Caco-2 (cell line): Measurements from ENCODE around the gene APOBEC3B. TPM values are rescaled to one million over a fixed set of nuclear protein-coding genes. Genes with fewer than 3 reads are reported as not detected.

ENCODE experiments used
- BruUV-seq: library from RNA; stranded (reverse); fragments of 400-500 nt; replicated peaks from 2 replicates; lab custom pipeline; 2021; lab: Mats Ljungman, UMichigan
- CTCF ChIA-PET: fragments of 300-600 bp; sonication (Branson Sonifier 250); formaldehyde crosslinking; loops from one replicate; lab custom pipeline; 2022; ENCODE audit warnings: antibody characterized with exemption; lab: Charles Lee
- POLR2A ChIA-PET: fragments of 300-600 bp; sonication (Branson Sonifier 250); formaldehyde crosslinking; loops from one replicate; lab custom pipeline; 2022; ENCODE audit warnings: antibody characterized with exemption; lab: Charles Lee
- DNase-seq, 2 experiments: peaks; one replicate each; pipeline versions ENCODE4 v3.0.0 to v3.0.0-alpha.2; 2020 to 2022
- H3K27me3 ChIP-seq: replicated peaks from 2 replicates; pipeline ENCODE4 v1.6.0; 2011; ENCODE audit warnings: low read length; ENCODE audit not compliant: control insufficient read depth, insufficient read depth
- H3K36me3 ChIP-seq: 2 replicates; pipeline ENCODE4 v1.5.1; 2011; ENCODE audit warnings: low read length; ENCODE audit not compliant: control insufficient read depth, insufficient read depth
- H3K4me1 ChIP-seq: fragments of 250-450 bp; sonication (Bioruptor Pico); 2 replicates; pipeline ENCODE4 v1.5.1; 2020; ENCODE audit warnings: mild to moderate bottlenecking
- H3K4me3 ChIP-seq: 2 replicates; pipeline ENCODE4 v1.5.1; 2011; ENCODE audit warnings: low read depth, mild to moderate bottlenecking, control low read depth, low read length
- H3K9me3 ChIP-seq: fragments of 250-450 bp; sonication (Bioruptor Pico); 2 replicates; pipeline ENCODE4 v1.5.1; 2020; ENCODE audit warnings: mild to moderate bottlenecking, moderate library complexity
- H3K27ac Mint-ChIP-seq: one replicate; pipeline ENCODE4 v1.8.0; 2022; ENCODE audit warnings: mixed read lengths; ENCODE audit not compliant: unreplicated experiment
- H3K27me3 Mint-ChIP-seq: one replicate; pipeline ENCODE4 v1.8.0; 2022; ENCODE audit warnings: mixed read lengths; ENCODE audit not compliant: insufficient read depth, unreplicated experiment
- H3K36me3 Mint-ChIP-seq: one replicate; pipeline ENCODE4 v1.8.0; 2022; ENCODE audit warnings: mild to moderate bottlenecking, mixed read lengths; ENCODE audit not compliant: insufficient read depth, unreplicated experiment
- H3K4me1 Mint-ChIP-seq: one replicate; pipeline ENCODE4 v1.8.0; 2022; ENCODE audit warnings: low read depth, mixed read lengths; ENCODE audit not compliant: unreplicated experiment
- H3K4me3 Mint-ChIP-seq: one replicate; pipeline ENCODE4 v1.8.0; 2022; ENCODE audit warnings: mild to moderate bottlenecking, moderate library complexity, mixed read lengths; ENCODE audit not compliant: unreplicated experiment
- H3K9me3 Mint-ChIP-seq: one replicate; pipeline ENCODE4 v1.8.0; 2022; ENCODE audit warnings: mixed read lengths; ENCODE audit not compliant: unreplicated experiment
- CTCF ChIP-seq, 2 experiments: fragments of 200-600 bp in 1 of 2; IDR thresholded peaks; 1 replicate in 1 of 2; 2 replicates in 1 of 2; pipeline versions ENCODE4 v1.5.1 to v1.8.0; 2011 to 2022; ENCODE audit warnings: antibody characterized with exemption in 1 of 2, control low read depth in 1 of 2, inconsistent platforms in 1 of 2, low read depth in 1 of 2, low read length in 1 of 2, mild to moderate bottlenecking in 1 of 2, moderate library complexity in 1 of 2; ENCODE audit not compliant: insufficient read depth in 1 of 2, severe bottlenecking in 1 of 2, unreplicated experiment in 1 of 2
- intact Hi-C: fragments of 100-400 bp; cut with micrococcal nuclease; formaldehyde crosslinking; loops from one replicate; pipeline ENCODE4 v1.10.0; 2022; ENCODE audit not compliant: unreplicated experiment
- total RNA-seq: library from RNA; stranded (reverse); gene quantifications from 2 replicates; pipeline ENCODE4 v1.2.3, GENCODE V29; 2022

APOBEC3B gene
- total RNA-seq, 1 experiment from 2014 or later: 55.8 TPM

GRCh38 chr22:38949889-38950405, 32.2 kb upstream of the APOBEC3B start:
- no peak overlapping the region for H3K4me3 Mint-ChIP-seq
- Histone ChIP-seq H3K9me3 (no peaks in the 10 kb centered on the region), H3K4me3 (no peak overlapping the region), H3K27me3 (no peaks in the 10 kb centered on the region), H3K4me1 (peaks cover 9% of the 10 kb centered on the region), H3K36me3 (no peaks in the 10 kb centered on the region)
- no peak overlapping the region for H3K27ac Mint-ChIP-seq
- CTCF ChIA-PET: interaction anchor here (1.6 kb wide), 1 partner anchor 11 kb away, joined by 3 read pairs; no protein-coding TSS in a partner anchor
- H3K36me3 Mint-ChIP-seq: no peaks in the 10 kb centered on the region
- intact Hi-C loops: no loop called here
- BruUV-seq: no TSS peak
- no peaks in the 10 kb centered on the region for H3K27me3 Mint-ChIP-seq
- no peak for TF ChIP-seq CTCF (IDR thresholded peaks at IDR 0.05; ENCODE audit: insufficient read depth in 1 of 2, low read depth in 1 of 2, low read length in 1 of 2, severe bottlenecking in 1 of 2, unreplicated experiment in 1 of 2)
- no peaks in the 10 kb centered on the region for H3K9me3 Mint-ChIP-seq
- DNase-seq: no peak
- POLR2A ChIA-PET: no interaction called here
- peaks cover 8% of the 10 kb centered on the region for H3K4me1 Mint-ChIP-seq

- ChIA-PET CTCF (interaction anchor here (1.6 kb wide), 1 partner anchor 12 kb away, joined by 3 read pairs; no protein-coding TSS in a partner anchor), POLR2A (no interaction called here)
- Histone ChIP-seq H3K4me1 (peaks cover 17% of the 10 kb centered on the region), H3K27me3 (no peaks in the 10 kb centered on the region), H3K9me3 (no peaks in the 10 kb centered on the region), H3K4me3 (no peak overlapping the region), H3K36me3 (no peaks in the 10 kb centered on the region)
- Mint-ChIP-seq H3K27ac (no peak overlapping the region), H3K4me1 (peaks cover 10% of the 10 kb centered on the region), H3K9me3 (no peaks in the 10 kb centered on the region), H3K36me3 (no peaks in the 10 kb centered on the region), H3K27me3 (no peaks in the 10 kb centered on the region), H3K4me3 (no peak overlapping the region)
- intact Hi-C loops: no loop called here
- no peak for DNase-seq
- TF ChIP-seq CTCF (IDR thresholded peaks at IDR 0.05; ENCODE audit: insufficient read depth in 1 of 2, low read depth in 1 of 2, low read length in 1 of 2, severe bottlenecking in 1 of 2, unreplicated experiment in 1 of 2): no peak
- BruUV-seq: no TSS peak
These were observed 31.4 kb upstream of the APOBEC3B start for GRCh38 chr22:38950527-38951295.

GRCh38 chr22:38951734-38952133, 30.4 kb upstream of the APOBEC3B start:
- no peaks in the 10 kb centered on the region for H3K27me3 ChIP-seq
- ChIA-PET CTCF (interaction anchor here (1.6 kb wide), 1 partner anchor 13 kb away, joined by 3 read pairs; no protein-coding TSS in a partner anchor), POLR2A (interaction anchor here (0.6 kb wide), 1 partner anchor 31 kb away, joined by 3 read pairs; no protein-coding TSS in a partner anchor)
- H3K36me3 Mint-ChIP-seq: no peaks in the 10 kb centered on the region
- TF ChIP-seq CTCF (IDR thresholded peaks at IDR 0.05; ENCODE audit: insufficient read depth in 1 of 2, low read depth in 1 of 2, low read length in 1 of 2, severe bottlenecking in 1 of 2, unreplicated experiment in 1 of 2): no peak
- BruUV-seq: no TSS peak
- no peaks in the 10 kb centered on the region for H3K9me3 ChIP-seq
- no peak overlapping the region for H3K27ac Mint-ChIP-seq
- H3K4me1 ChIP-seq: peaks cover 14% of the 10 kb centered on the region
- no peaks in the 10 kb centered on the region for H3K36me3 ChIP-seq
- H3K4me3 Mint-ChIP-seq: no peak overlapping the region
- no peaks in the 10 kb centered on the region for H3K9me3 Mint-ChIP-seq
- no peak for DNase-seq
- intact Hi-C loops: no loop called here
- no peaks in the 10 kb centered on the region for H3K27me3 Mint-ChIP-seq
- H3K4me3 ChIP-seq: no peak overlapping the region
- H3K4me1 Mint-ChIP-seq: peaks cover 5% of the 10 kb centered on the region
